SK-N-SH (cell line): Measurements from ENCODE around the gene ZNF827. TPM values are rescaled to one million over a fixed set of nuclear protein-coding genes. Genes with fewer than 3 reads are reported as not detected.

Experiments used
- CTCF ChIA-PET: fragments of 300-600, 350-600 bp; formaldehyde crosslinking; extraction: SDS; loops from one replicate; lab custom pipeline; 2021; lab: Yijun Ruan, JAX
- POLR2A ChIA-PET: fragments of 350-600 bp; sonication (Branson Sonifier 250); formaldehyde crosslinking; extraction: SDS; loops from one replicate; lab custom pipeline; 2020; ENCODE audit warnings: antibody characterized with exemption, inconsistent platforms; lab: Yijun Ruan, JAX
- DNase-seq: peaks from one replicate; pipeline ENCODE4 v3.0.0; 2012
- H2AFZ ChIP-seq: fragments of 200-600 bp; sonication (generic); 2 replicates; pipeline ENCODE4 v1.8.1; 2016; ENCODE audit warnings: antibody characterized with exemption, mild to moderate bottlenecking, low read depth
- H3F3A ChIP-seq: fragments of 200-600 bp; sonication (generic); replicated peaks from 2 replicates; pipeline ENCODE3; 2016; ENCODE audit warnings: antibody characterized with exemption, mild to moderate bottlenecking; ENCODE audit not compliant: insufficient read depth
- H3K27ac ChIP-seq, 2 experiments: fragments of 200-500 bp in 1 of 2; fragments of 200-600 bp in 1 of 2; sonication (Bioruptor generic) in 1 of 2; sonication (generic), shearing (Covaris generic) in 1 of 2; 2 replicates each; pipeline versions ENCODE4 v1.5.1 to v1.6.1; 2014 to 2016; ENCODE audit warnings: low read depth in 2 of 2, inconsistent platforms in 1 of 2, low read length in 1 of 2, mild to moderate bottlenecking in 1 of 2, mixed read lengths in 1 of 2
- H3K27me3 ChIP-seq: fragments of 200-600 bp; sonication (generic), shearing (Covaris generic); 2 replicates; pipeline ENCODE4 v1.6.1; 2016; ENCODE audit warnings: mixed run types; ENCODE audit not compliant: insufficient read depth
- H3K36me3 ChIP-seq, 2 experiments: fragments of 200-500 bp in 1 of 2; fragments of 200-600 bp in 1 of 2; sonication (Bioruptor generic) in 1 of 2; sonication (generic) in 1 of 2; replicated peaks in 1 of 2; 2 replicates each; pipeline versions ENCODE3 to v1.5.1; 2014 to 2016; ENCODE audit warnings: low read length in 1 of 2, mild to moderate bottlenecking in 1 of 2; ENCODE audit not compliant: insufficient read depth in 2 of 2, control insufficient read depth in 1 of 2
- H3K4me1 ChIP-seq, 2 experiments: fragments of 200-500 bp in 1 of 2; fragments of 200-600 bp in 1 of 2; sonication (Bioruptor generic) in 1 of 2; sonication (generic), shearing (Covaris generic) in 1 of 2; 2 replicates each; pipeline versions ENCODE4 v1.5.1 to v1.6.1; 2014 to 2016; ENCODE audit warnings: low read depth in 1 of 2, low read length in 1 of 2, mixed run types in 1 of 2; ENCODE audit not compliant: insufficient read depth in 2 of 2, control insufficient read depth in 1 of 2
- H3K4me2 ChIP-seq: fragments of 200-600 bp; sonication (generic), shearing (Covaris generic); 2 replicates; pipeline ENCODE4 v1.6.1; 2017; ENCODE audit warnings: mixed run types
- H3K4me3 ChIP-seq, 2 experiments: fragments of 200-500 bp in 1 of 2; fragments of 200-600 bp in 1 of 2; sonication (Bioruptor generic) in 1 of 2; sonication (generic), shearing (Covaris generic) in 1 of 2; 2 replicates each; pipeline versions ENCODE4 v1.5.1 to v1.8.1; 2014 to 2016; ENCODE audit warnings: low read depth in 2 of 2, inconsistent platforms in 1 of 2, low read length in 1 of 2, mild to moderate bottlenecking in 1 of 2, mixed read lengths in 1 of 2, moderate library complexity in 1 of 2
- H3K79me2 ChIP-seq: fragments of 200-600 bp; sonication (generic); 2 replicates; pipeline ENCODE4 v1.8.1; 2017; ENCODE audit warnings: mild to moderate bottlenecking; ENCODE audit not compliant: insufficient read depth
- H3K9ac ChIP-seq: fragments of 200-600 bp; sonication (generic); 2 replicates; pipeline ENCODE4 v1.6.1; 2017; ENCODE audit warnings: mixed run types
- H3K9me2 ChIP-seq: fragments of 200-600 bp; sonication (generic); 2 replicates; pipeline ENCODE4 v1.6.1; 2017; ENCODE audit warnings: mixed run types
- H3K9me3 ChIP-seq: fragments of 200-600 bp; sonication (generic); 2 replicates; pipeline ENCODE4 v1.6.1; 2017; ENCODE audit warnings: mixed run types, mild to moderate bottlenecking, moderate library complexity
- H4K20me1 ChIP-seq: fragments of 200-600 bp; sonication (generic); 2 replicates; pipeline ENCODE4 v1.6.1; 2017; ENCODE audit warnings: mild to moderate bottlenecking, mixed run types; ENCODE audit not compliant: insufficient read depth
- CTCF ChIP-seq: fragments of 200-600 bp; sonication (generic); IDR thresholded peaks from 2 replicates; pipeline ENCODE4 v1.6.1; 2017; ENCODE audit warnings: antibody characterized with exemption, mild to moderate bottlenecking, moderate library complexity
- EP300 ChIP-seq, 2 experiments: IDR thresholded peaks; 2 replicates each; pipeline versions ENCODE4 v1.4.0 to v1.6.1; 2012; ENCODE audit warnings: borderline replicate concordance in 1 of 2, low read depth in 1 of 2, low read length in 1 of 2
- FOSL2 ChIP-seq: IDR thresholded peaks from 2 replicates; pipeline ENCODE4 v1.4.0; 2012; ENCODE audit warnings: low read depth, mild to moderate bottlenecking, moderate library complexity, borderline replicate concordance
- FOXJ3 ChIP-seq: sonication (generic); formaldehyde crosslinking; IDR thresholded peaks from 2 replicates; pipeline ENCODE4 v1.5.1; 2020; ENCODE audit warnings: mild to moderate bottlenecking, missing genetic modification reagents
- FOXM1 ChIP-seq: IDR thresholded peaks from 2 replicates; pipeline ENCODE4 v1.4.0; 2012; ENCODE audit warnings: low read depth, mild to moderate bottlenecking
- MAX ChIP-seq: IDR thresholded peaks from 2 replicates; pipeline ENCODE4 v1.4.0; 2012; ENCODE audit warnings: low read depth
- MEF2A ChIP-seq: IDR thresholded peaks from 2 replicates; pipeline ENCODE4 v1.4.0; 2012; ENCODE audit warnings: low read depth, borderline replicate concordance
- RAD21 ChIP-seq: IDR thresholded peaks from 2 replicates; pipeline ENCODE4 v1.6.1; 2012; ENCODE audit warnings: mild to moderate bottlenecking, low read length
- RCOR1 ChIP-seq: fragments of 150-350 bp; IDR thresholded peaks from 2 replicates; pipeline ENCODE4 v1.6.1; 2017; ENCODE audit warnings: antibody characterized with exemption, low read length
- RXRA ChIP-seq: IDR thresholded peaks from 2 replicates; pipeline ENCODE4 v1.4.0; 2012; ENCODE audit warnings: low read depth, mild to moderate bottlenecking, borderline replicate concordance
- SIN3A ChIP-seq: IDR thresholded peaks from 2 replicates; pipeline ENCODE4 v1.6.1; 2012; ENCODE audit warnings: low read depth, mild to moderate bottlenecking, low read length, moderate library complexity, borderline replicate concordance
- SMC3 ChIP-seq: IDR thresholded peaks from 2 replicates; pipeline ENCODE4 v1.6.1; 2012; ENCODE audit warnings: low read depth, low read length, improper control_type of control experiment
- TCF12 ChIP-seq: IDR thresholded peaks from 2 replicates; pipeline ENCODE4 v1.4.0; 2012
- USF1 ChIP-seq: IDR thresholded peaks from 2 replicates; pipeline ENCODE4 v1.4.0; 2012; ENCODE audit warnings: low read depth, borderline replicate concordance
- WGBS: methylation state at CpG from one replicate; pipeline ENCODE4 v1.1.6; 2017; ENCODE audit warnings: low lambda C conversion rate; 5-methylcytosine and 5-hydroxymethylcytosine counted together
- polyA plus RNA-seq, 3 experiments: library from polyadenylated mRNA; depleted of rRNA; stranded (reverse); fragments of >200 nt; gene quantifications; 2 replicates each; pipeline ENCODE4 v1.2.3, GENCODE V29; 2012
- TF ChIP-seq, protein P1 (sequence below): fragments of 150-350 bp; IDR thresholded peaks from 2 replicates; pipeline ENCODE4 v1.6.1; 2016; ENCODE audit warnings: mild to moderate bottlenecking, low read depth, low read length
- TF ChIP-seq, protein P2 (sequence below): IDR thresholded peaks from 2 replicates; pipeline ENCODE4 v1.6.1; 2012; ENCODE audit warnings: mild to moderate bottlenecking, low read depth, low read length, moderate library complexity

The ZNF827 gene
- polyA plus RNA-seq, 1 of the 3 experiments (the other 2 are of a cell fraction): 23.2 TPM

DNA sequence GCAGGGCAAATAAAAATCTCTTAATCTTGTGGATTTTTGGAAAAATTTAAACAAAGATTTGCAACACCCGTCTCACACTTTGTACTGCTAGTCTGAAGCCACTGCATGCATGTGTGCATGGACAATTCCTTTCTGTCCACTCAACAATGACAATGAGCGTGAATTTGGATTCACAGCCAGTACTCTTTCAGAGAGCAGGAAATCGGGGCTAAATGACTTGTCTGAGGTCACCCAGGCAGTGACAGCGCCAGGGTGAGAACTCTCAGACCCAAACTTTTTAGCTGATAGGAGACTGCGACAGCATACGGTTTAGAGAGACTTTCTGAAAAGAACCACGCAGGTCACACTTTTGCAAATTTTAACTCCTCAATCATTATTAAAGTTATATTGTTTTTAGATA, 90.9 kb downstream of the ZNF827 start:
- no peak for DNase-seq
- H3K9ac ChIP-seq: no peak overlapping the region
- H3K4me2 ChIP-seq: no peak overlapping the region
- WGBS: 95% methylated on average over 7 of the region's 7 CpGs
- ChIA-PET POLR2A (no interaction called here), CTCF (no interaction called here)
- no peaks in the 10 kb centered on the region for H4K20me1 ChIP-seq
- H3K9me2 ChIP-seq: no peaks in the 10 kb centered on the region
- H3K27me3 ChIP-seq: no peaks in the 10 kb centered on the region
- H3K27ac ChIP-seq: no peak overlapping the region
- H3K36me3 ChIP-seq: peaks cover 41 to 43% of the 10 kb centered on the region in 2 experiments
- H2AFZ ChIP-seq: no peak overlapping the region
- H3K9me3 ChIP-seq: no peaks in the 10 kb centered on the region
- no peaks in the 10 kb centered on the region for H3F3A ChIP-seq
- H3K4me3 ChIP-seq: no peak overlapping the region
- peaks cover 9 to 21% of the 10 kb centered on the region in 2 experiments for H3K4me1 ChIP-seq
- H3K79me2 ChIP-seq: no peaks in the 10 kb centered on the region; the same call in 1 of the 2 replicates
- TF ChIP-seq TCF12 (no peak), EP300 (IDR thresholded peaks at IDR 0.05; ENCODE audit: borderline replicate concordance in 1 of 2, low read depth in 1 of 2, low read length in 1 of 2) (no peak), FOXM1 (no peak), MAX (no peak), CTCF (no peak), RXRA (no peak), SIN3A (no peak), FOXJ3 (no peak), RAD21 (no peak), FOSL2 (no peak), RCOR1 (no peak), SMC3 (no peak), MEF2A (no peak), USF1 (no peak)
- TF ChIP-seq, protein P1, sequence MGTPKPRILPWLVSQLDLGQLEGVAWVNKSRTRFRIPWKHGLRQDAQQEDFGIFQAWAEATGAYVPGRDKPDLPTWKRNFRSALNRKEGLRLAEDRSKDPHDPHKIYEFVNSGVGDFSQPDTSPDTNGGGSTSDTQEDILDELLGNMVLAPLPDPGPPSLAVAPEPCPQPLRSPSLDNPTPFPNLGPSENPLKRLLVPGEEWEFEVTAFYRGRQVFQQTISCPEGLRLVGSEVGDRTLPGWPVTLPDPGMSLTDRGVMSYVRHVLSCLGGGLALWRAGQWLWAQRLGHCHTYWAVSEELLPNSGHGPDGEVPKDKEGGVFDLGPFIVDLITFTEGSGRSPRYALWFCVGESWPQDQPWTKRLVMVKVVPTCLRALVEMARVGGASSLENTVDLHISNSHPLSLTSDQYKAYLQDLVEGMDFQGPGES: no peak
- TF ChIP-seq, protein P2, sequence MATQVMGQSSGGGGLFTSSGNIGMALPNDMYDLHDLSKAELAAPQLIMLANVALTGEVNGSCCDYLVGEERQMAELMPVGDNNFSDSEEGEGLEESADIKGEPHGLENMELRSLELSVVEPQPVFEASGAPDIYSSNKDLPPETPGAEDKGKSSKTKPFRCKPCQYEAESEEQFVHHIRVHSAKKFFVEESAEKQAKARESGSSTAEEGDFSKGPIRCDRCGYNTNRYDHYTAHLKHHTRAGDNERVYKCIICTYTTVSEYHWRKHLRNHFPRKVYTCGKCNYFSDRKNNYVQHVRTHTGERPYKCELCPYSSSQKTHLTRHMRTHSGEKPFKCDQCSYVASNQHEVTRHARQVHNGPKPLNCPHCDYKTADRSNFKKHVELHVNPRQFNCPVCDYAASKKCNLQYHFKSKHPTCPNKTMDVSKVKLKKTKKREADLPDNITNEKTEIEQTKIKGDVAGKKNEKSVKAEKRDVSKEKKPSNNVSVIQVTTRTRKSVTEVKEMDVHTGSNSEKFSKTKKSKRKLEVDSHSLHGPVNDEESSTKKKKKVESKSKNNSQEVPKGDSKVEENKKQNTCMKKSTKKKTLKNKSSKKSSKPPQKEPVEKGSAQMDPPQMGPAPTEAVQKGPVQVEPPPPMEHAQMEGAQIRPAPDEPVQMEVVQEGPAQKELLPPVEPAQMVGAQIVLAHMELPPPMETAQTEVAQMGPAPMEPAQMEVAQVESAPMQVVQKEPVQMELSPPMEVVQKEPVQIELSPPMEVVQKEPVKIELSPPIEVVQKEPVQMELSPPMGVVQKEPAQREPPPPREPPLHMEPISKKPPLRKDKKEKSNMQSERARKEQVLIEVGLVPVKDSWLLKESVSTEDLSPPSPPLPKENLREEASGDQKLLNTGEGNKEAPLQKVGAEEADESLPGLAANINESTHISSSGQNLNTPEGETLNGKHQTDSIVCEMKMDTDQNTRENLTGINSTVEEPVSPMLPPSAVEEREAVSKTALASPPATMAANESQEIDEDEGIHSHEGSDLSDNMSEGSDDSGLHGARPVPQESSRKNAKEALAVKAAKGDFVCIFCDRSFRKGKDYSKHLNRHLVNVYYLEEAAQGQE: no peak
- TF ChIP-seq, all 33 proteins: peak for 0
